PC-9 (cell line): Measurements from ENCODE around the gene SOX10. TPM values are rescaled to one million over a fixed set of nuclear protein-coding genes. Genes with fewer than 3 reads are reported as not detected.

ENCODE experiments used
- BruUV-seq: library from RNA; stranded (reverse); fragments of 400-500 nt; replicated peaks from 2 replicates; lab custom pipeline; 2021; lab: Mats Ljungman, UMichigan
- CTCF ChIA-PET: fragments of 300-600 bp; sonication (Branson Sonifier 250); formaldehyde crosslinking; loops from one replicate; lab custom pipeline; 2022; ENCODE audit warnings: antibody characterized with exemption; lab: Charles Lee
- POLR2A ChIA-PET: fragments of 300-600 bp; sonication (Branson Sonifier 250); formaldehyde crosslinking; loops from one replicate; lab custom pipeline; 2022; ENCODE audit warnings: antibody characterized with exemption; ENCODE audit not compliant: unreplicated experiment; lab: Charles Lee
- DNase-seq, 2 experiments: peaks; one replicate each; pipeline versions ENCODE4 v3.0.0 to v3.0.0-alpha.2; 2015 to 2022; ENCODE audit warnings: mixed read lengths in 1 of 2
- H2AFZ ChIP-seq: fragments of 200-600 bp; sonication (generic); 2 replicates; pipeline ENCODE4 v1.8.1; 2017; ENCODE audit warnings: antibody characterized with exemption
- H3F3A ChIP-seq: fragments of 200-600 bp; sonication (generic); 2 replicates; pipeline ENCODE4 v1.8.1; 2017; ENCODE audit warnings: antibody characterized with exemption, mild to moderate bottlenecking, low read depth; ENCODE audit not compliant: insufficient read depth
- H3K27ac ChIP-seq: fragments of 200-600 bp; sonication (generic); 2 replicates; pipeline ENCODE4 v1.6.1; 2016; ENCODE audit warnings: mixed run types
- H3K27me3 ChIP-seq: fragments of 200-600 bp; sonication (generic); 2 replicates; pipeline ENCODE4 v1.6.1; 2016; ENCODE audit warnings: low read depth, mixed run types; ENCODE audit not compliant: insufficient read depth
- H3K36me3 ChIP-seq: fragments of 200-600 bp; sonication (generic); 2 replicates; pipeline ENCODE4 v1.6.1; 2016; ENCODE audit warnings: low read depth, mixed run types
- H3K4me1 ChIP-seq: fragments of 200-600 bp; sonication (generic); replicated peaks from 2 replicates; pipeline ENCODE4 v1.6.1; 2016; ENCODE audit warnings: mixed run types; ENCODE audit not compliant: insufficient read depth
- H3K4me2 ChIP-seq: fragments of 200-600 bp; sonication (generic); 2 replicates; pipeline ENCODE4 v1.6.1; 2017; ENCODE audit warnings: mixed run types
- H3K4me3 ChIP-seq: fragments of 200-600 bp; sonication (generic); 2 replicates; pipeline ENCODE4 v1.6.1; 2016; ENCODE audit warnings: mixed run types
- H3K79me2 ChIP-seq: fragments of 200-600 bp; sonication (generic); 2 replicates; pipeline ENCODE4 v1.6.1; 2017; ENCODE audit warnings: low read depth, mixed run types
- H3K9me2 ChIP-seq: fragments of 200-600 bp; sonication (generic); 2 replicates; pipeline ENCODE4 v1.8.1; 2017; ENCODE audit warnings: mild to moderate bottlenecking; ENCODE audit not compliant: insufficient read depth
- H3K9me3 ChIP-seq: fragments of 200-600 bp; sonication (generic); 2 replicates; pipeline ENCODE4 v1.8.1; 2016; ENCODE audit warnings: low read depth; ENCODE audit not compliant: insufficient read depth
- H4K20me1 ChIP-seq: fragments of 200-600 bp; sonication (generic); 2 replicates; pipeline ENCODE4 v1.8.1; 2017; ENCODE audit not compliant: insufficient read depth
- EZH2 ChIP-seq: fragments of 200-600 bp; sonication (generic); IDR thresholded peaks from 2 replicates; pipeline ENCODE4 v1.8.0; 2017; ENCODE audit warnings: antibody characterized with exemption, low read depth
- intact Hi-C: fragments of 100-400 bp; cut with micrococcal nuclease; formaldehyde crosslinking; loops from one replicate; pipeline ENCODE4 v1.10.0; 2022; ENCODE audit not compliant: unreplicated experiment
- total RNA-seq: library from RNA; stranded (reverse); gene quantifications from 2 replicates; pipeline ENCODE4 v1.2.3, GENCODE V29; 2021
- TF ChIP-seq, protein P1 (sequence below): fragments of 200-600 bp; sonication (generic); conservative IDR thresholded peaks from 2 replicates; pipeline ENCODE4 v1.6.1; 2017; ENCODE audit warnings: mixed run types, antibody characterized with exemption, mild to moderate bottlenecking, moderate library complexity

SOX10 gene
- total RNA-seq, 1 experiment from 2014 or later = not detected

- H3K27ac ChIP-seq = no peak overlapping the region
- no peak overlapping the region for H3K4me3 ChIP-seq
- no peak overlapping the region for H2AFZ ChIP-seq
- H3K27me3 ChIP-seq = no peaks in the 10 kb centered on the region
- H4K20me1 ChIP-seq = no peaks in the 10 kb centered on the region
- no peaks in the 10 kb centered on the region for H3K36me3 ChIP-seq
- no peaks in the 10 kb centered on the region for H3K79me2 ChIP-seq
- H3F3A ChIP-seq = no peaks in the 10 kb centered on the region
- no peak for TF ChIP-seq EZH2
- TF ChIP-seq, protein P1, sequence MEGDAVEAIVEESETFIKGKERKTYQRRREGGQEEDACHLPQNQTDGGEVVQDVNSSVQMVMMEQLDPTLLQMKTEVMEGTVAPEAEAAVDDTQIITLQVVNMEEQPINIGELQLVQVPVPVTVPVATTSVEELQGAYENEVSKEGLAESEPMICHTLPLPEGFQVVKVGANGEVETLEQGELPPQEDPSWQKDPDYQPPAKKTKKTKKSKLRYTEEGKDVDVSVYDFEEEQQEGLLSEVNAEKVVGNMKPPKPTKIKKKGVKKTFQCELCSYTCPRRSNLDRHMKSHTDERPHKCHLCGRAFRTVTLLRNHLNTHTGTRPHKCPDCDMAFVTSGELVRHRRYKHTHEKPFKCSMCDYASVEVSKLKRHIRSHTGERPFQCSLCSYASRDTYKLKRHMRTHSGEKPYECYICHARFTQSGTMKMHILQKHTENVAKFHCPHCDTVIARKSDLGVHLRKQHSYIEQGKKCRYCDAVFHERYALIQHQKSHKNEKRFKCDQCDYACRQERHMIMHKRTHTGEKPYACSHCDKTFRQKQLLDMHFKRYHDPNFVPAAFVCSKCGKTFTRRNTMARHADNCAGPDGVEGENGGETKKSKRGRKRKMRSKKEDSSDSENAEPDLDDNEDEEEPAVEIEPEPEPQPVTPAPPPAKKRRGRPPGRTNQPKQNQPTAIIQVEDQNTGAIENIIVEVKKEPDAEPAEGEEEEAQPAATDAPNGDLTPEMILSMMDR = no peak
- no peaks in the 10 kb centered on the region for H3K9me2 ChIP-seq
- no peak for DNase-seq
- H3K4me1 ChIP-seq = no peaks in the 10 kb centered on the region
- no peak overlapping the region for H3K4me2 ChIP-seq
- no TSS peak for BruUV-seq
- CTCF ChIA-PET = interaction anchor here (0.7 kb wide), 1 partner anchor 175 kb away, joined by 3 read pairs; no protein-coding TSS in a partner anchor
- POLR2A ChIA-PET = interaction anchor here (0.6 kb wide), 1 partner anchor 25 kb away, joined by 3 read pairs; no protein-coding TSS in a partner anchor
- no peaks in the 10 kb centered on the region; the same call in 1 of the 2 replicates for H3K9me3 ChIP-seq
- intact Hi-C loops = no loop called here
Observed at GRCh38 chr22:38017939-38018885, 33.9 kb upstream of the SOX10 start.

GRCh38 chr22:38017272-38017920 is 33.0 kb upstream of the SOX10 start:
- POLR2A ChIA-PET = interaction anchor here (0.6 kb wide), 2 partner anchors 25 to 1489 kb away, joined by 3 to 7 read pairs; no protein-coding TSS in a partner anchor
- H3F3A ChIP-seq = no peaks in the 10 kb centered on the region

More at GRCh38 chr22:38017272-38017920, 33.0 kb upstream of the SOX10 start:
- Histone ChIP-seq H3K27ac (no peak overlapping the region), H3K4me2 (no peak overlapping the region), H3K4me3 (no peak overlapping the region), H2AFZ (no peak overlapping the region), H3K4me1 (no peaks in the 10 kb centered on the region), H3K9me3 (no peaks in the 10 kb centered on the region; the same call in 1 of the 2 replicates), H3K27me3 (no peaks in the 10 kb centered on the region), H3K9me2 (no peaks in the 10 kb centered on the region), H4K20me1 (no peaks in the 10 kb centered on the region), H3K79me2 (no peaks in the 10 kb centered on the region), H3K36me3 (no peaks in the 10 kb centered on the region)
- intact Hi-C loops = no loop called here
- CTCF ChIA-PET = interaction anchor here (0.6 to 0.7 kb wide), 3 partner anchors 64 to 495 kb away, joined by 3 to 6 read pairs (median 5); partner anchors contain the start of genes C22orf23 and POLR2F
- DNase-seq = peak in 1 of 2 experiments; percentile 53
- no TSS peak for BruUV-seq
- TF ChIP-seq EZH2 = no peak
- TF ChIP-seq, protein P1 = no peak
